HAP-1 (cell line): Measurements from ENCODE around the gene KRT4.

Source experiments
- DNase-seq, 2 experiments: peaks; one replicate each; pipeline ENCODE4 v3.0.0-alpha.2; 2016 to 2020; ENCODE audit warnings: low spot score in 2 of 2
- H3K27me3 ChIP-seq: fragments of 250-450 bp; sonication (Bioruptor Pico); 2 replicates; pipeline ENCODE4 v1.5.1; 2020; ENCODE audit warnings: low read depth, mild to moderate bottlenecking, moderate library complexity
- H3K36me3 ChIP-seq: fragments of 250-450 bp; sonication (Bioruptor Pico); replicated peaks from 2 replicates; pipeline ENCODE4 v1.5.1; 2020; ENCODE audit warnings: mild to moderate bottlenecking
- H3K4me1 ChIP-seq: fragments of 250-450 bp; sonication (Bioruptor Pico); 2 replicates; pipeline ENCODE4 v1.5.1; 2020; ENCODE audit warnings: mild to moderate bottlenecking
- H3K4me3 ChIP-seq: fragments of 250-450 bp; sonication (Bioruptor Pico); 2 replicates; pipeline ENCODE4 v1.5.1; 2020; ENCODE audit warnings: mild to moderate bottlenecking, moderate library complexity
- H3K9me3 ChIP-seq: fragments of 250-450 bp; sonication (Bioruptor Pico); 2 replicates; pipeline ENCODE4 v1.5.1; 2020; ENCODE audit warnings: mild to moderate bottlenecking, moderate library complexity
- in situ Hi-C: fragments of 300-500 bp; cut with MboI; formaldehyde crosslinking; loops from 3 replicates; pipeline ENCODE4 v1.14.3; 2020; ENCODE audit warnings: low sequenced_read_pairs, inconsistent platforms, mixed read lengths

KRT4 gene

GRCh38 chr12:52845946-52846345 is 32.0 kb upstream of the KRT4 start:
- no peak for DNase-seq
- Histone ChIP-seq H3K27me3 (peaks cover 2% of the 10 kb centered on the region; the same call in 1 of the 2 replicates), H3K4me3 (no peak overlapping the region), H3K36me3 (no peaks in the 10 kb centered on the region), H3K9me3 (no peaks in the 10 kb centered on the region), H3K4me1 (no peaks in the 10 kb centered on the region)
- in situ Hi-C loops: no loop called here

- no peak overlapping the region for H3K4me3 ChIP-seq
- peaks cover 9% of the 10 kb centered on the region; the same call in 1 of the 2 replicates for H3K27me3 ChIP-seq
- no peaks in the 10 kb centered on the region for H3K4me1 ChIP-seq
- H3K9me3 ChIP-seq: no peaks in the 10 kb centered on the region
- DNase-seq: no peak
- H3K36me3 ChIP-seq: no peaks in the 10 kb centered on the region
- in situ Hi-C loops: no loop called here
Observed at GRCh38 chr12:52844386-52844785, 30.5 kb upstream of the KRT4 start.

- H3K4me1 ChIP-seq: no peaks in the 10 kb centered on the region
- in situ Hi-C loops: no loop called here
- H3K36me3 ChIP-seq: no peaks in the 10 kb centered on the region
- no peaks in the 10 kb centered on the region for H3K9me3 ChIP-seq
- H3K27me3 ChIP-seq: peaks cover 9% of the 10 kb centered on the region; the same call in 1 of the 2 replicates
- H3K4me3 ChIP-seq: no peak overlapping the region
- no peak for DNase-seq
Observed at GRCh38 chr12:52839436-52840105, 25.7 kb upstream of the KRT4 start.

DNA sequence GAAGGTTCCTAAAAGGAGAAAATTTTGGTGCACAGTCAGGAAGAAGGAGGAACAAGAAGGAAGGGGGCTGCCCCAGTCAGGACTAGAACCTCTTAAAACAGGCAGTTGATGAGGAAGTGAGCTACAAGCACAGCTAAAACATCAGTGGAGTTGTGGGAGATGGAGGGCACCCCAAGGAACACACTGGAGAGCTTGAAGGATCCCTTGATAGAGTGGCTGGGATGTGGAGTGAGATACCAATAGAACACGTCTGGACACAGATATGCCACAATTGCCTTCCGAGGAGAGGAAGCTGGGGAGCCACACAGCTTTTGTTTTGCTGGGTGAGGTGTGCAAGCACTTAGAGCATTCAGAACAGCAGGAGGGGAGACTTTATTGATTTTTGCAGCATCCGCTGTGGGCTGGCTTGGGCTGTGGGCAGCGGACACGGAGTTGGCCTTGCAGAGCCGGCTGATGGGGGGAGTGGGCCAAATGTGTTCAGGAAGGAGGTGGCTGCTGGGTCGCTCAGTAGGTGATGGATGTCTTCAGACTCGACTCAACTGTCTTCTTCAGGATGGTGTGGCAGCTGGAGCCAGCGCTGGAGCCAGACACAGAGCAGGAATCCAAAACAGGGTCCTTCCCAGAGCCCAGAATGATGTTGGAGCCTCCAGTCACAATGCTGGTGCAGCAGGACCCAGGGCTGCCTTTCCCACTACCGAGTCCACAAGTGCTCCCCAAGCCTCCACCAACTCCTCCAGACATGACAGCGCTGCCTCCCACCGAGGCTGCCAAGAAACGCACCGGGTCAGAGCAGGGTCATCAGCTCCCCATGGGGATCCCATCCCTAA is 24.9 kb upstream of the KRT4 start:
- no peak for DNase-seq
- Histone ChIP-seq H3K9me3 (no peaks in the 10 kb centered on the region), H3K36me3 (no peaks in the 10 kb centered on the region), H3K4me3 (no peak overlapping the region), H3K27me3 (peaks cover 9% of the 10 kb centered on the region; the same call in 1 of the 2 replicates), H3K4me1 (no peaks in the 10 kb centered on the region)
- in situ Hi-C loops: no loop called here

- H3K27me3 ChIP-seq: peaks cover 9% of the 10 kb centered on the region; the same call in 1 of the 2 replicates
- H3K36me3 ChIP-seq: no peaks in the 10 kb centered on the region
- no peak for DNase-seq
- H3K4me3 ChIP-seq: no peak overlapping the region
- H3K9me3 ChIP-seq: no peaks in the 10 kb centered on the region
- H3K4me1 ChIP-seq: no peaks in the 10 kb centered on the region
- in situ Hi-C loops: no loop called here
Observed at GRCh38 chr12:52837781-52838608, 24.1 kb upstream of the KRT4 start.

- in situ Hi-C loops: no loop called here
- Histone ChIP-seq H3K4me1 (no peaks in the 10 kb centered on the region), H3K4me3 (no peak overlapping the region), H3K9me3 (no peaks in the 10 kb centered on the region), H3K27me3 (peaks cover 9% of the 10 kb centered on the region; the same call in 1 of the 2 replicates), H3K36me3 (no peaks in the 10 kb centered on the region)
- no peak for DNase-seq
Observed at GRCh38 chr12:52837413-52837741, 23.5 kb upstream of the KRT4 start.

DNA sequence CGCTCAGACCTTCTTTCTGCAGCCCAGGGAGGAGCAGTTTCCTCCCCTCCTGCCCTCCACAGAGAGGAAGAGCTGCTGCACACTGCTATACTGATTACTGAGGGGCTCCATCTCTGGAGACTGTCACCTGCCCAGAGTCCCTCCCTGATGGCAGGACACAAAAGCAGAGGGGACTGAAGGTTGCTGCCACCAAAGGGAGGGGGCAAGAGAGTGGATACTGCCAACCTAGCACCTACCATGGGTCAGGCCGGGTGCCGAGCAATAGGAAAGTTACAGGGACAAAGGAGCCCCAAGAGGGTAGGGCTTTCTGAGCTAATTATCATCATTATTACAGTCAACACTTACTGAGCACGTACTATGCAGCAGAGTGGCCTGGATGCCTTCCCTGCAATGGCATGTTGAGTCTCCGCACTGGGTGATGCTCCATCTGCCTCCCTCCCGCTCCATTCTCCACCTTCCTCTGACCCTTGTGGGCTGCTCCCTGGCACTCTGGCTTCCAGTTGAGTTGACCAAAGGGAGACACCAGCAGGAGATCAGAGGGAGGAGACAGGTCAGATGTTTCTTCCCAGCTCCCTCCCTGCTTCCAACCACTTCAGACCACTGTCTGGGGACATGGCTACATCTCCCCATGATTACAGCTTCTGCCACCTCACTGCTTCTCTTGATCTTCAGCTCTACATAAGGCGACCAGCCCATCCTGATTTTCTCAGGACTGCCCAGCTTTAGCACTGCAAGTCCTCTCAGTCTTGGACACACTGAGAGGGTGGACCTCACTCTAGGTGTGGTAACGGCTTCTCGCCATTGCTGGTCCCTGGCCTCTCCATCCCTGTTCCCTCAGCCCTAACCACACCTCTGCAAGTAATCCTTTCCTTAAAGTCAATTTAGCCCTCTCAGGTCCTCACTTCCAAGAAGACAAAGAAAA is 22.8 kb upstream of the KRT4 start:
- no peaks in the 10 kb centered on the region for H3K4me1 ChIP-seq
- in situ Hi-C loops: no loop called here
- H3K4me3 ChIP-seq: no peak overlapping the region
- DNase-seq: no peak
- H3K9me3 ChIP-seq: no peaks in the 10 kb centered on the region
- peaks cover 9% of the 10 kb centered on the region; the same call in 1 of the 2 replicates for H3K27me3 ChIP-seq
- H3K36me3 ChIP-seq: no peaks in the 10 kb centered on the region

DNA sequence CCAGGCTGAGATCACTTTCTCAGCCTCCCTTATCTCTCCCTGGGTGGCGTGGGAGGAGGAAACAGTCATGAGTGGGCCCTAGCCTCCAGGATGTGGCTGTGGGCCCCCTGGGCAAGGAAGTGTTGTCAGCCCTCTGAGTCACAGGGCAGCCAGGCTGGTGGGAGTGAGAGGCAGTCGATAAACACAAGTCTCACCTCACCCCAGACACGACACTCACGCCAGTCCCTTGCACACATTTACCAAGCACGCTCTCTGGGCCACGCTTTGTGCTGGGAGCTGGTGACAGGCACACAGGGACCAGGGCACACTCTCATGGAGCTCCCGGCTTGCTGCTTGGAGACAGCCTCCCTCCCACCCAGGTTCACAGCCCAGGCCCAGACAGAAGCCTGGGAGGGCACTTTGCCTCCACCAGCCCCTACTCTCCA is 22.1 kb upstream of the KRT4 start:
- no peak for DNase-seq
- no peaks in the 10 kb centered on the region for H3K36me3 ChIP-seq
- H3K9me3 ChIP-seq: no peaks in the 10 kb centered on the region
- H3K4me1 ChIP-seq: no peaks in the 10 kb centered on the region
- H3K4me3 ChIP-seq: no peak overlapping the region
- in situ Hi-C loops: no loop called here
- H3K27me3 ChIP-seq: peaks cover 9% of the 10 kb centered on the region; the same call in 1 of the 2 replicates

DNA sequence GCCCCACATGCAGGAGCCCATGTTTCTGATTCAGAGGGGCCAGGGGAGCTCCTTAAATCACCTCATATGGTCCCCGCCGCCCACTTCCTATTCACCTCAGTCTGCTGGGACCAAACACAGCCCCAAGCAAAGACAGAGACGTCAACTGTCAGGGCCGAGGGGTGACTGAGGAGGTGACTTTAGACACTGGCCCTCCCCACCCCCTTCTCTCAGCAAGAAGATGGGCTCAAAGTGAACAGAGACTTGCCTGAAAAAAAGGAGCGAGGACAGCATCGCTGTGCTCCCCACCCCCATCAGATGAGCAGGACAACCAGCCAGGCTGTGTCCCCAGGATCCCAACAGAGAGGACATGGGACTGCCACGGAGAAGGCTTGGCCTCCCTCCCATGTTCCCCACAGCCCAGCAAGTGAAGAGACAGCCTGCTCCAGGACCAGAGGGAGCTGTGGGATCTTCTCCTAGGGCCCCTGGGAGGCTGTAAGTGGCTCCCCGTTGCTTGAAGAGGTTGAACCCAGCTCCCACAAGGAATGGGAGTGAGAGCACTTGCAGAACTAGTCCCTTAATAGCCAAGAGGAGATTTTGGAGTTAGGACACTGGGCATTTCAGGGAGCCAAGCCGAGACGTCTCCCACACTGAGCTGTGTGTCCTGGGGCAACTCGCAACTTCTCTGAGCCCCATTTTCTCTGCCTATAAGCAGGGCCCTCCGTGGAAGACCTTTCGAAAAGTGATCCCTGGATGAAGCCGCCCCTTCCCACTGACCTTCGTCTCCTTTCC is 21.5 kb upstream of the KRT4 start:
- H3K36me3 ChIP-seq: no peaks in the 10 kb centered on the region
- no peaks in the 10 kb centered on the region for H3K9me3 ChIP-seq
- no peaks in the 10 kb centered on the region for H3K4me1 ChIP-seq
- peaks cover 9% of the 10 kb centered on the region; the same call in 1 of the 2 replicates for H3K27me3 ChIP-seq
- in situ Hi-C loops: no loop called here
- no peak for DNase-seq
- H3K4me3 ChIP-seq: no peak overlapping the region

DNA sequence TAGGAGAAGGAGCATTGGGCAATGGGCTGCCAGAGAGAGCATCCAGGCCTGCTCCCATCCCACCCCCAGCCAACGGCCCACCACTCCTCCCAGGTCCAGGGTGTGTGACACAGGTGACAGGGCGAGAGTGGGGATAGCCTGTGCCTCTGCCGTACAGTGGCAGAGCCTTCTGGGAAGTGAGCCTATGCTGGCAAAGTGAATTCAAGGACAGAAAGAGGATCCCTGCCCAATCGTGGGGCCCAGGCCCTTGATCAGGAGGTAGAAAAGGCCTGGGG is 20.7 kb upstream of the KRT4 start:
- Histone ChIP-seq H3K4me1 (no peaks in the 10 kb centered on the region), H3K27me3 (peaks cover 2% of the 10 kb centered on the region; the same call in 1 of the 2 replicates), H3K4me3 (no peak overlapping the region), H3K36me3 (no peaks in the 10 kb centered on the region), H3K9me3 (no peaks in the 10 kb centered on the region)
- DNase-seq: no peak
- in situ Hi-C loops: no loop called here

DNA sequence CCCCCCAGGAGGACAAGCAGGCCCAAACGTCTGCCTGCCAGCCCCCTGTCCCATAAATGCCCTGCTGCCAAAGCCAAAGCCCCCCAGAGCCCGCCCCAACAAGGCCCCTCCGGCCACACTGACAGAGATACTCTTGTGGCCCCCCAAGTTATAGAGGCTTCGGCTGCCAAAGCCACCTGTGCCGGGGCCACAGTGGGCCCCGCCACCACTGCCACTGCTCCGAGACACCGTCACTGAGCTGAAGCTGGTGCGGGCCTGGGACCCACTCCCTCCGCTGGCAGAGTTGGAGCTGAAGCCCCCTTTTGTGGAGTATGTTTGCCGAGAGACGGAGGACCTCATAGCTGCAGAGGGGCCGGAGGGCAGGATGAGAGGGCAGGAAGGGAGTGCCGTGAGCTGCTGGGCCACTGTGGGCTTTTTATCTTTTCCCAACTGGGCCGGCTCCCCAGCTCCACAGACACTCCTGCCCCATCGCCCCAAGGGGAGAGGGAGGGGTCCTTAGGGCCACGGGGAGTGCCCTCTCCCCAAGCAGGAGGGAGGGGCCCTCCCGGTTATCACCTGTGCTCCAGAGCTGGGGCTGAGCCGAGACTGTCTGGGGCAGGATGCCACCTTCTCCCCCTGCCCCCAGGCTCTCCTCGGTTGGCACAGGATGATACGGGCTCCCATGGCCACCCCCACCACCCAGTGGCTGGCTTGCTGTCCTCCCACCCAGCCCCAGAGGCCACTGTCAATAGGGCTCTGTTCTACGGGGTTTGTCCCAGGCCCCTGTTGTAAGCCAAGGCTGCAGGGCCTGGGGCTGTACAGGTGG is 20.2 kb upstream of the KRT4 start, which contains the start of gene KRT79:
TSS of gene KRT79 (minus strand) at position 390 of the 805 bp plus-strand sequence. CDS start at position 339, 51 bp downstream.
- no peaks in the 10 kb centered on the region for H3K4me1 ChIP-seq
- in situ Hi-C loops: no loop called here
- DNase-seq: no peak

More for the DNA sequence above, 20.2 kb upstream of the KRT4 start, which contains the start of gene KRT79:
- H3K9me3 ChIP-seq: no peaks in the 10 kb centered on the region
- H3K36me3 ChIP-seq: no peaks in the 10 kb centered on the region
- no peak within 1 kb of the TSS for H3K4me3 ChIP-seq
- peaks cover 2% of the 10 kb centered on the region; the same call in 1 of the 2 replicates for H3K27me3 ChIP-seq
